CD14-positive monocyte (primary cell): Measurements from ENCODE around the gene RFPL4AL1. TPM values are rescaled to one million over a fixed set of nuclear protein-coding genes. Genes with fewer than 3 reads are reported as not detected.
"Not testable (repeated sequence)": the region's sequence is repeated elsewhere in the genome, so short reads cannot be mapped to it uniquely, and the experiment has no call there.

Experiments used
- DNase-seq, 3 donors: peaks; one replicate each; pipeline ENCODE4 v3.0.0-alpha.2; 2011 to 2022
- H2AFZ ChIP-seq: 2 replicates; pipeline ENCODE4 v1.6.0; 2012; ENCODE audit warnings: mild to moderate bottlenecking, low read depth, low read length, inconsistent platforms; ENCODE audit not compliant: insufficient read depth, poor library complexity, severe bottlenecking
- H3K27ac ChIP-seq, 2 donors: 1 replicate in 1 of 2; 2 replicates in 1 of 2; pipeline ENCODE4 v1.5.1; 2012 to 2013; ENCODE audit warnings: low read length in 2 of 2, control low read depth in 1 of 2, inconsistent platforms in 1 of 2, low read depth in 1 of 2, mild to moderate bottlenecking in 1 of 2
- H3K27me3 ChIP-seq, 2 donors: one replicate each; pipeline versions ENCODE4 v1.6.0 to v1.6.1; 2011 to 2013; ENCODE audit warnings: low read length in 2 of 2; ENCODE audit not compliant: control insufficient read depth in 2 of 2, insufficient read depth in 2 of 2
- H3K36me3 ChIP-seq, 2 donors: replicated peaks in 1 of 2; 1 replicate in 1 of 2; 2 replicates in 1 of 2; pipeline versions ENCODE4 v1.5.1 to v1.6.1; 2012 to 2013; ENCODE audit warnings: low read length in 2 of 2, control low read depth in 1 of 2, inconsistent platforms in 1 of 2, mild to moderate bottlenecking in 1 of 2; ENCODE audit not compliant: insufficient read depth in 2 of 2, control insufficient read depth in 1 of 2
- H3K4me1 ChIP-seq, 2 donors: 1 replicate in 1 of 2; 2 replicates in 1 of 2; pipeline versions ENCODE4 v1.5.1 to v1.6.1; 2012 to 2013; ENCODE audit warnings: low read length in 2 of 2, control low read depth in 1 of 2, inconsistent platforms in 1 of 2, mild to moderate bottlenecking in 1 of 2, moderate library complexity in 1 of 2; ENCODE audit not compliant: insufficient read depth in 2 of 2, control insufficient read depth in 1 of 2
- H3K4me2 ChIP-seq: replicated peaks from 2 replicates; pipeline ENCODE3; 2012; ENCODE audit warnings: low read length, moderate library complexity, mild to moderate bottlenecking; ENCODE audit not compliant: poor library complexity, severe bottlenecking; ENCODE audit errors: extremely low read depth
- H3K4me3 ChIP-seq, 3 experiments: fragments of 200-600 bp in 1 of 3; sonication (generic) in 1 of 3; replicated peaks in 1 of 3; 1 replicate in 2 of 3; 2 replicates in 1 of 3; pipeline ENCODE4 v1.5.1; 2011 to 2013; ENCODE audit warnings: low read length in 3 of 3, mild to moderate bottlenecking in 3 of 3, control low read depth in 2 of 3, low read depth in 2 of 3, inconsistent platforms in 1 of 3, moderate library complexity in 1 of 3
- H3K79me2 ChIP-seq: 2 replicates; pipeline ENCODE4 v1.6.0; 2012; ENCODE audit warnings: mild to moderate bottlenecking, control low read depth, inconsistent platforms, low read length, moderate library complexity; ENCODE audit not compliant: insufficient read depth
- H3K9ac ChIP-seq: 2 replicates; pipeline ENCODE4 v1.6.0; 2017; ENCODE audit warnings: low read length, mild to moderate bottlenecking; ENCODE audit not compliant: insufficient read depth, poor library complexity, severe bottlenecking
- H3K9me3 ChIP-seq, 2 donors: replicated peaks in 1 of 2; 1 replicate in 1 of 2; 2 replicates in 1 of 2; pipeline versions ENCODE4 v1.5.1 to v1.6.1; 2012 to 2013; ENCODE audit warnings: low read length in 2 of 2, control low read depth in 1 of 2; ENCODE audit not compliant: control insufficient read depth in 1 of 2, insufficient read depth in 1 of 2
- H4K20me1 ChIP-seq: 2 replicates; pipeline ENCODE4 v1.6.0; 2012; ENCODE audit warnings: mild to moderate bottlenecking, low read length, control low read depth, moderate library complexity; ENCODE audit not compliant: insufficient read depth
- H3K27ac Mint-ChIP-seq, 7 donors: one replicate each; pipeline ENCODE4 v1.8.0; 2020; ENCODE audit warnings: mild to moderate bottlenecking in 7 of 7, mixed read lengths in 7 of 7, moderate library complexity in 6 of 7, inconsistent platforms in 2 of 7
- H3K27me3 Mint-ChIP-seq, 3 donors: one replicate each; pipeline ENCODE4 v1.8.0; 2021 to 2022; ENCODE audit warnings: low read depth in 3 of 3, mild to moderate bottlenecking in 3 of 3, mixed read lengths in 3 of 3, moderate library complexity in 3 of 3, inconsistent platforms in 1 of 3
- H3K36me3 Mint-ChIP-seq, 2 donors: one replicate each; pipeline ENCODE4 v1.8.0; 2020; ENCODE audit warnings: mixed read lengths in 2 of 2, inconsistent platforms in 1 of 2, mild to moderate bottlenecking in 1 of 2
- H3K4me1 Mint-ChIP-seq: one replicate; pipeline ENCODE4 v1.8.0; 2020; ENCODE audit warnings: mild to moderate bottlenecking, mixed read lengths
- H3K4me3 Mint-ChIP-seq, 2 donors: one replicate each; pipeline ENCODE4 v1.8.0; 2020; ENCODE audit warnings: mild to moderate bottlenecking in 2 of 2, mixed read lengths in 2 of 2, moderate library complexity in 1 of 2
- H3K9me3 Mint-ChIP-seq, 7 donors: one replicate each; pipeline ENCODE4 v1.8.0; 2020 to 2022; ENCODE audit warnings: mixed read lengths in 7 of 7, mild to moderate bottlenecking in 6 of 7, moderate library complexity in 6 of 7, inconsistent platforms in 2 of 7
- CTCF ChIP-seq: fragments of 200-600 bp; IDR thresholded peaks from one replicate; pipeline ENCODE4 v1.8.0; 2022; ENCODE audit warnings: antibody characterized with exemption, mild to moderate bottlenecking
- WGBS: methylation state at CpG from one replicate; pipeline ENCODE4 v1.1.5; 2013; ENCODE audit warnings: missing lambda C conversion rate; ENCODE audit not compliant: insufficient coverage; 5-methylcytosine and 5-hydroxymethylcytosine counted together
- intact Hi-C, 2 donors: fragments of 100-400 bp; cut with micrococcal nuclease; formaldehyde crosslinking; loops; one replicate each; pipeline versions ENCODE4 v1.15.0 to v1.15.1; 2023
- polyA plus RNA-seq, 3 donors: library from polyadenylated mRNA; depleted of rRNA in 1 of 3; unstranded in 2 of 3; stranded (reverse) in 1 of 3; fragments of 300-500 nt in 2 of 3; fragments of >200 nt in 1 of 3; fragmentation: Illumina TruSeq in 2 of 3; gene quantifications; 1 replicate in 2 of 3; 2 replicates in 1 of 3; pipeline ENCODE4 v1.2.3, GENCODE V29; 2012 to 2021

The RFPL4AL1 gene
- polyA plus RNA-seq, 3 donors = 1.1 to 1.3 TPM; not detected in 1

- DNase-seq = no peak
- no peaks in the 10 kb centered on the region for H3K27me3 Mint-ChIP-seq
- H3K4me1 Mint-ChIP-seq = no peaks in the 10 kb centered on the region
Observed at GRCh38 chr19:55753401-55753800, 15.5 kb upstream of the RFPL4AL1 start.

GRCh38 chr19:55756808-55757207 is 12.1 kb upstream of the RFPL4AL1 start:
- H3K27ac Mint-ChIP-seq, DNase-seq: not testable (repeated sequence)
- 76% methylated on average over 4 of the region's 4 CpGs for WGBS

More at GRCh38 chr19:55753401-55753800, 15.5 kb upstream of the RFPL4AL1 start:
- Histone ChIP-seq H4K20me1 (no peaks in the 10 kb centered on the region), H3K79me2 (no peaks in the 10 kb centered on the region), H3K36me3 (no peaks in the 10 kb centered on the region), H2AFZ (no peak overlapping the region), H3K27me3 (no peaks in the 10 kb centered on the region), H3K4me1 (peaks cover 0 to 5% of the 10 kb centered on the region in 2 donors), H3K4me3 (no peak overlapping the region), H3K27ac (no peak overlapping the region), H3K9me3 (peaks cover 3 to 4% of the 10 kb centered on the region in 2 donors), H3K4me2 (no peak overlapping the region), H3K9ac (no peak overlapping the region)
- H3K36me3 Mint-ChIP-seq = no peaks in the 10 kb centered on the region
- WGBS = 40% methylated on average over 1 of the region's 3 CpGs
- TF ChIP-seq CTCF = no peak
- no peak overlapping the region for H3K27ac Mint-ChIP-seq
- H3K4me3 Mint-ChIP-seq = no peak overlapping the region
- intact Hi-C loops = no loop called here
- peaks cover 4 to 42% (median 11%) of the 10 kb centered on the region in 7 donors for H3K9me3 Mint-ChIP-seq

GRCh38 chr19:55758797-55759196 is 10.1 kb upstream of the RFPL4AL1 start, which contains the start of gene RFPL4A:
Gene RFPL4A, plus strand, starts transcription at chr19:55759097. Its CDS starts 2,704 bp downstream, at chr19:55761801.
- H3K4me3 Mint-ChIP-seq, H4K20me1 ChIP-seq, H3K9me3 ChIP-seq, DNase-seq, H3K27ac ChIP-seq, H3K4me3 ChIP-seq, H3K36me3 ChIP-seq, intact Hi-C loops, H3K9ac ChIP-seq, H3K4me1 Mint-ChIP-seq, H2AFZ ChIP-seq, H3K27me3 ChIP-seq, H3K27me3 Mint-ChIP-seq, H3K36me3 Mint-ChIP-seq, H3K4me2 ChIP-seq, H3K79me2 ChIP-seq: not testable (repeated sequence)
- H3K4me1 ChIP-seq = peaks cover 0 to 12% of the 10 kb centered on the region in 2 donors
- peaks cover 7 to 24% (median 16%) of the 10 kb centered on the region in 7 donors for H3K9me3 Mint-ChIP-seq
- WGBS = 100% methylated on average over 1 of the region's 3 CpGs
- peak within 1 kb of the TSS in 1 of 7 donors; percentile 85 for H3K27ac Mint-ChIP-seq

More at GRCh38 chr19:55756808-55757207, 12.1 kb upstream of the RFPL4AL1 start:
- H4K20me1 ChIP-seq, H2AFZ ChIP-seq, H3K27me3 Mint-ChIP-seq, H3K9me3 ChIP-seq, H3K4me3 ChIP-seq, H3K4me1 Mint-ChIP-seq, H3K36me3 ChIP-seq, H3K36me3 Mint-ChIP-seq, H3K9ac ChIP-seq, H3K27ac ChIP-seq, H3K27me3 ChIP-seq, intact Hi-C loops, H3K4me3 Mint-ChIP-seq, H3K4me2 ChIP-seq, H3K79me2 ChIP-seq: not testable (repeated sequence)
- H3K9me3 Mint-ChIP-seq = peaks cover 10 to 33% (median 19%) of the 10 kb centered on the region in 7 donors
- peaks cover 0 to 12% of the 10 kb centered on the region in 2 donors for H3K4me1 ChIP-seq
